ES-I3 (cell line): ENCODE results near the gene NSG1.
"Not testable (repeated sequence)": the region's sequence is repeated elsewhere in the genome, so short reads cannot be mapped to it uniquely, and the experiment has no call there.

Experiments
- H3K36me3 ChIP-seq: 2 replicates; pipeline ENCODE4 v1.6.1; 2013; ENCODE audit warnings: mild to moderate bottlenecking, low read length, control low read depth, moderate library complexity; ENCODE audit not compliant: insufficient read depth
- H3K4me1 ChIP-seq: 2 replicates; pipeline ENCODE4 v1.6.1; 2013; ENCODE audit warnings: mild to moderate bottlenecking, control low read depth, low read length; ENCODE audit not compliant: insufficient read depth
- H3K9ac ChIP-seq: 2 replicates; pipeline ENCODE4 v1.6.1; 2013; ENCODE audit warnings: low read depth, mild to moderate bottlenecking, low read length, moderate library complexity
- H3K9me3 ChIP-seq: 2 replicates; pipeline ENCODE4 v1.6.1; 2013; ENCODE audit warnings: mild to moderate bottlenecking, low read length, moderate library complexity; ENCODE audit not compliant: control insufficient read depth, insufficient read depth

The NSG1 gene

DNA sequence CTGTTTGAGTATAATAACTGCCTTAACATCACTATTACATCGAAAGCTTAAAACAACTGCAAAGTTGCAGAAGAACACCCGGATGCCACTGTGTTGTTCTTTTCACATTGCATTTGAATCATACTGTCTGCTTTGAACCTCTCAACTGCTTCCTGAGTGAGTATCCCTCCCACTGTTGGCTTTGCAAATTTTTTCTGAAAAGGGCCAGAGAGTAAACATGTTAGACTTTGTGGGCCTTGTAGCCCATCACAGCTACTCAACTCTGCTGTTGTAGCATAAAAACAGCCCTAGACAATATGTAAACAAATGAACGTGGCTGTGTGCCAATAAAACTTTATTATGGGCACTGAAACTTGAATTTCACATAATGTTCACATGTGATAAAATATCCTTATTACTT, 76.1 kb downstream of the NSG1 start:
- Histone ChIP-seq H3K9me3 (no peaks in the 10 kb centered on the region), H3K9ac (no peak overlapping the region), H3K4me1 (peaks cover 43% of the 10 kb centered on the region), H3K36me3 (peaks cover 5% of the 10 kb centered on the region)

DNA sequence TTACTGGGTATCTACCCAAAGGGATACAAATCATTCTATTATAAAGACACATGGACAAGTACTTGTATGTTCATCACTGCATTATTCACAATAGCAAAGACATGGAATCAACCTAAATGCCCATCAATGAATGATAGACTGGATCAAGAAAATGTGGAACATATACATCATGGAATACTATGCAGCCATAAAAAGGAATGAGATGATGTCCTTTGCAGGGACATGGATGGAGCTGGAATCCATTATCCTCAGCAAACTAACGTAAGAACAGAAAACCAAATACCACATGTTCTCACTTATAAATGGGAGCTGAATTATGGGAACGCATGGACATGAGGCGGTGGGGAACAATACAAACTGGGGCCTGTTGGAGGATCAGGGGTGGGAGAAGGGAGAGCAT, 78.3 kb downstream of the NSG1 start:
- H3K9ac ChIP-seq, H3K36me3 ChIP-seq, H3K9me3 ChIP-seq: not testable (repeated sequence)
- H3K4me1 ChIP-seq: peaks cover 29% of the 10 kb centered on the region
